HG02610 (cell line): ENCODE data around the gene BRSK2.
"Not testable (repeated sequence)": the region's sequence is repeated elsewhere in the genome, so short reads cannot be mapped to it uniquely, and the experiment has no call there.

Experiments used
- ATAC-seq: cut with Tn5 transposase; IDR thresholded peaks from one replicate; pipeline ENCODE4 v1.9.1; 2021; ENCODE audit warnings: mild to moderate bottlenecking, moderate library complexity; ENCODE audit not compliant: unreplicated experiment

Gene BRSK2

DNA sequence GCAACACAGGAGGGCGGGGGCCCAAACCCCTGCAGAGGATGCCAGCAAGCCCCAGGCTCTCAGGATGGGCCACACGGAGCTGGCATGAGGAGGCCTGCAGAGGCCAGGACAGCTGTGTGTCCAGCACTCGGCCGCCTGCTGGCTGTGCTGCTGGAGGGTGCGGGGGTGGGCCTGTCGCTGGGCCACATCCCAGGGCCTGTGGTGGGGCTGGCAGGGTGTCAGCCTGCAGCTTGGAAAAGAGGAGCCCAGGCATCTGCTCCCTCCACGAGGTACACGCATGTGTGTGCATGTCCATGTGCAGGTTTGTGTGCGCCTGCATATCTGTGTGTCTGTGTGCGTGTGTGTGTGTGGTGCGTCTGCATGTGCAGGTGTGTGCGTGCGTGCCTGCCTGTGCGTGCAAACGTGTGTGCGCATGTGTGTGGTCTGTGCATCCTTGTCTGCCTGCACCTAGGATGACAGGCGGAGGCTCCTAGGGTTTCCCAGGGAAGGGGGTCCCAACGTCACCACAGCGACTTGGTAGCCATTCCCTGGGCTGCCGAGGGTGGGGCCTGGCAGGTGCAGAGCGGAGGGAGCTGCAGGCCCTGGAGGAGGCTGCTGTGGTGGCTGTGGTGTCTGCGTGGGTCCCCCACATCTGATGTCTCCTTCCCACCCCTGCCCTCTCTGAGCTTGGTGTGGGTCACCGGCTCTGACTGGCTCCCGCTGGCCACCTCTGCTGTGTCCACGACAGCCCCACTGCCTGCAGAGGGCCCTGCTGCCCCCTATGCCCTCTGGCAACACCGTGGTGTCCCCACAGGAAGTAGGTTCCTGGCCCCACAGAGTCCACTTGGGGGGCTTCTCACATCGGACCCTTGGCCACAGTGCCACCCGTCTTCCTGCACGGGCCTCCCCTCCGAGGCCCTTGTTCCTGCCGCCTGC lies 17.1 kb downstream of the BRSK2 start:
- no peak for ATAC-seq

DNA sequence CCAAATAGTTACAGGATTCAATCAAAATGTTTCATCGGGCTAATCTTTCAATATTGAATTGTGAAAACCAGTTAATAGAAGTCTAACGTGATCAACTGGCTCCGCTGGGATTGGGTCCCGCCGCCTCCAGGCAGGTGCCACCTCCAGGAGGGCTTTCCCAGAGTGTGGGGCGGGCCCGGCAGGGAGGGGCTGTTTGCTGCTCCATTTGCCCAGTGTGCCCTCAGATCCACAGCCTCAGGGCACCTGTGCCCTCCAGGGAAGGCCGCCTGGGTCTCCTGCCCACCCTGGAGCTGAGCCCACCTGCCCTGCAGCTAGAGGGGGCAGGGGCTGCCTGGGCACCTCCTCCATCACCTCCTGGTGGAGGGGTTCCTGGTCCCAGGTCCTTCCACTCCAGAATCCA lies 17.9 kb downstream of the BRSK2 start:
- ATAC-seq, result no peak

GRCh38 chr11:1408346-1408745 lies 18.6 kb downstream of the BRSK2 start:
- ATAC-seq, result no peak

- ATAC-seq, result no peak
These were observed 19.5 kb downstream of the BRSK2 start for GRCh38 chr11:1409108-1409851.

DNA sequence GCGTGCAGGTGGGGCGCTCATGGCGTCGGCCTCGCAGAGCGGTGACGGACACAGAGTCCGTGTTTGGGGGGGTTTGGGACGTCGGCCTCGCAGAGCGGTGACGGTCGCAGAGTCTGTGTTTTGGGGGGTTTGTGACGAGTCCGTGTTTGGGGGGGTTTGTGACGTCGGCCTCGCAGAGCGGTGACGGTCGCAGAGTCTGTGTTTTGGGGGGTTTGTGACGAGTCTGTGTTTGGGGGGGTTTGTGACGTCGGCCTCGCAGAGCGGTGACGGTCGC lies 20.1 kb downstream of the BRSK2 start:
- not testable (repeated sequence) for ATAC-seq

DNA sequence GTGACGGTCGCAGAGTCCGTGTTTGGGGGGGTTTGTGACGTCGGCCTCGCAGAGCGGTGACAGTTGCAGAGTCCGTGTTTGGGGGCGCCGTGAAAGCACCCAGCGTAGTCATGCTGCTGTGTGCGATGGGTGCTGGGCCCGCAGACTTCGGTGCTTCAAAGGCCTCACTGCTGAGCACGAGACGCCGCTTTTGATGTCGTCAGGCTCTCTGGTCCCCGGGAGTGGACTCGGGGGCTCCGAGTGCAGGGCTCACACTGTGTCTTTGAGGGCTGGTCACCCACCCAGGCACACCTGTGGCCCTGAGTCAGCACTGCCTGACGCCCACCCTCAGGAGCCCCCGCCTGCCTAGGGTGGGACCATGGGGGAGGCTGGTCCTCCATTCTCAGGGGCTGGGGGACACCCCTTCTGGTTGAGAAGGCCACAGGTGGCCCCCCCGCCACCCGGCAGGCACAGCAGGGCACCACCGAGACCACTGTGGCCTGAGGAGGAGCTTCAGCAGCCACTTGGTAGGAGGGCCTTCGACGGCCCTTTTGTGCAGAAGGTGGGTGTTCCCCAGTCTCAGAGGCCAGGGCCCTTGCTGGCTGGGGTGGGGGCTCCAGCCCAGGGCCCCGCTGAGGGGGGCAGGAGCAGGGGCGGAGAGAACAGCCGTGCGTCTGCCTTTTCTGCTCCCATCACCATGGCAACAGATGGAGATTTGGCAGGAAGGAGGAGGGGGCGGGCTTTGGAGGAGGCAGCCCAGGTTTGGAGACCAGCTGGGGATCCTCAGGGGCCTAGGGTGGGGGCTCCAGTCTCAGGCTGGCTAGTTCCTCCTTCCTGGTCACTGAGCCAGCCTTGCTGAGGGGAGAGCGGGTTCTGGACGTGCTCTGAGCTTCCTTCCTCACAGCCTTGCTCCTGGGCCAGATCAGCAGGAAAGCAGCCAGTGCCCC lies 20.9 kb downstream of the BRSK2 start:
- no peak for ATAC-seq

- no peak for ATAC-seq
These were observed 21.6 kb downstream of the BRSK2 start for GRCh38 chr11:1411301-1411700.

GRCh38 chr11:1411739-1412138 lies 22.0 kb downstream of the BRSK2 start:
- ATAC-seq, result not testable (repeated sequence)

DNA sequence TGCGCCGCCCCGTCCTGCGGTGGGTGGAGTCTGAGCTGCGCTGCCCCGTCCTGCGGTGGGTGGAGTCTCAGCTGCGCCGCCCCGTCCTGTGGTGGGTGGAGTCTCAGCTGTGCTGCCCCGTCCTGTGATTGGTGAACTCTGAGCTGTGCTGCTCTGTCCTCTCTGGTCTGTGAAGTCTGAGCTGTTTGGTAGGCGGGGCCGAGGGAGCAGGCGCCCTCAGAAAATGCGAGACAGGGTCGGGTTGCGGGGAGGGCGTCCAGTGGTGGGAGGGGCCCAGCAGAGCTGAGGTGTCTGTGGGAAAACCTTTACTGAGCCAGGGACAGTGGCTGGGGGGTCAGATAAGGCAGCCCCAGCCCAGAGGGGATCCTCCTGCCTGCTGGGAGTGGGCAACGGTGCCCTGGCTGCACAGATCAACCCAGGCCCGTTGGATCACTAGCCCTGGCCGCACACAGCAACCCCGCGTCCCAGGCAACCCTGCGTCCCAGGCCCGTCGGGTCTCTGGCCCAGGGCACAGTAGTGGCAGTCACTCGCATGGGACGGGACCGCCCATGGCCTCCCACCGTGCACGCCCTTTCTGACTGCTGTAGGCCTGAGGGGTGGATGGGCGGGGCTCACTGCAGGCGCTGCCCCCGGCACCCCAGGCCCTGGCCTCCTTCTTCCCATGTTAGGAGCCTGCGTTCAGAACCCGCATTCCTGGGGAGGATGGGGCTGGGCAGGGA lies 22.8 kb downstream of the BRSK2 start:
- ATAC-seq, result no peak

GRCh38 chr11:1414650-1415049 lies 24.9 kb downstream of the BRSK2 start:
- ATAC-seq, result no peak

DNA sequence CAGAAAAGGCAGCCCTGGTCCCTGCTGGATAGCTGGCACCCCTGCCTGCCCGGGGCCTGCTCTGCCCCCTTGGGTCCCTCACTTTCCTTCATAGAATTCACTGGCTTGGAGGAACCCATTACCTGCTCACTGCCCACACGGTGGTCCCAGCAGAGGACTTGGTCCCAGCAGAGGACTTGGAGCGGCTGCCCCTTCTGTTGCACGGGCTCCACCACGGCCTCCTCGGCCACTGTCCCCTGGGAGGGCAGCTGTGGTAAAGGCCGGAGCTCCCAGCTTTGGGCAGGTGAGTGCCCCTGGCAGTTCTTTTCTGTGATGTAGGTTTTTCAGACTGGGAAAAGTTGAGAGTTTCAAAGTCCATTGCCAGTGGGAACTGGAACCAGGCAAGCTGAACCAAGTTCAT lies 25.9 kb downstream of the BRSK2 start:
- ATAC-seq, result no peak

DNA sequence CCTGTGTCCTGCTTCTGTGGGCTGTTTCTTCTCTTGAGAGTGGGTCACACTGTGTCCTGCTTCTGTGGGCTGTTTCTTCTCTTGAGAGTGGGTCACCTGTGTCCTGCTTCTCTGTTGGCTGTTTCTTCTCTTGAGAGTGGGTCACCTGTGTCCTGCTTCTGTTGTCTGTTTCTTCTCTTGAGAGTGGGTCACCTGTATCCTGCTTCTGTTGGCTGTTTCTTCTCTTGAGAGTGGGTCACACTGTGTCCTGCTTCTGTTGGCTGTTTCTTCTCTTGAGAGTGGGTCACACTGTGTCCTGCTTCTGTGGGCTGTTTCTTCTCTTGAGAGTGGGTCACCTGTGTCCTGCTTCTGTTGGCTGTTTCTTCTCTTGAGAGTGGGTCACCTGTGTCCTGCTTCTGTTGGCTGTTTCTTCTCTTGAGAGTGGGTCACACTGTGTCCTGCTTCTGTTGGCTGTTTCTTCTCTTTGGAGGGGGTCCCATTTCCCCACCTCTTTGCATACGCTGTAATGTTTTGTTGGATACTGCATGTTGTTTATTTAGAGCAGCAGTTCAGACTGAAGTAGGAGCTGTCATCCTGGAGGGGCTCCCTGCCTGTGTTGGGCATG lies 28.6 kb downstream of the BRSK2 start:
- ATAC-seq, result not testable (repeated sequence)

DNA sequence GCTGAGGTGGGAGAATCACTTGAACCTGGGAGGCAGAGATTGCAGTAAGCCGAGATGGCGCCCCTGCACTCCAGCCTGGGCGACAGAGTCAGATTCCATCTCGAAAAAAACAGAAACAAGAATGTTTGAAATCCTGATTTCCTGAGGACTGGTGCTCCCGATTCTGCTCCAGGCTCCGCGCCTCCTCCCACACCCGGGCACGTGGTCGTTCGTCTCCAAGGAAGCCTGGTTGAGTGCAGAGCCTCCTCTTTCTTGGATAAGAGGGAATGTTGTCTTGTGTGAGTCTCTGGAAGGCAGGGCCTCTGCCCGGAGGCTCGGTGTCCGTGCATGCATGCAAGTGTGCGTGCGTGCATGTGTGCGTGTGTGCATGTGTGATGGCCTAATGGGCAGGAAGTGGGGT lies 30.1 kb downstream of the BRSK2 start:
- no peak for ATAC-seq

DNA sequence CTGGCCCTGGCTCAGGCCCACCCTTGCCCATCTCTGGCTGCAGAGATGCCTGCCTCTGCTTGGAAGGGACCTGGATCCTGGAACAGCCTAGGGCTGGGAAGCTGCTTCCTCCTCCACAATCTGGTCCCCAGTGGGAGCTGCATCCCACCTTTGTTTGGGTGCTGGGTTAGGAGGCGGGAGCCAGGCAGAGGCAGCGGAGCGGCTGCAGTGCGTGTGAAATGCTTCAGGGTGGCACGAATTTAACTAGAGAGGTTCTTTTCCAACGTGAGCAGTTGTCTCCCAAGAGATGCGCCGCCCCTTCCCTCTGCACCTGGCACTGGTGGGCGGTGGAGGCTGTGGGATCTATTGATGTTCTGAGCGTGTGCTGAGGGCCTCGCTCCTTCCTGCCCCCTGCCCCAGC lies 31.6 kb downstream of the BRSK2 start:
- no peak for ATAC-seq

DNA sequence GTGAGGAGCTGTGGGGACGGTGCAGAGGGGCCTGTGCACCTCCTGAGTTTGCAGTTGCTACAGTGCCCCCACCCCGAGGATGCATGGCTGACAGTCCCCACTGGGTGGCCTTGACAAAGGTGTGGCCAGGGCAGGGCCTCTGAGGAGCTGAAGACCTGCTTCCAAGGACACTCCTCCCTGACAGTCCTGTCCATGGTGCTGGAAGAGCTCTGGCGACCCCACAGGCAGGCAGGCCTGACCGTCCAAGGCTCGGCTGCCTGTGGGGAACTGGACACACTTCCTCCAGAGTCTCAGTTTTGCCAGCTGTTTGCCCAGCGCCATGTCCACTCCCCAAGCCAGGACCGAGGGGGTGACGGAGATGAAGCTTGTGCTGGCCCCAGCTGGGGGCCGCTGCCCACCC lies 32.7 kb downstream of the BRSK2 start:
- ATAC-seq, result no peak

DNA sequence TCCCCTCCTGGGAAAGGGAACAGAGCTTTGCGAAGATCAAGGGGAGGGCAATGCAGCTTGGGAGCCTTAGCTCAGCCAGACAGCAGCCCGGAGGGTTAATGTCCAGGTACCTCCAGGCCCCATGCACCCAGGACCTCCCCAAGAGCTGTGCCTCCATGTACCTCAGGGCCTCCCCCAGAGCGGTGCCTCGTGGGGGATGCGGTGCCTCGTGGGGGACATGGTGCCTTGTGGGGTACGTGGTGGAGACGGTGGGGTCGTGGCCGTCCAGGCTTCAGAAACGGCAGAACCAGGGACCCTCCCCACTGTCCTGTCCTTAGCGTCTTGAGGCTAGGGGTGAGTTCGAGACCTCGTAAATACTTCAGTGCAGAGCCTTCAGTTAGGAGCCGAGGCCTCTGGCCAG lies 33.2 kb downstream of the BRSK2 start:
- no peak for ATAC-seq

- not testable (repeated sequence) for ATAC-seq
These were observed 33.7 kb downstream of the BRSK2 start for GRCh38 chr11:1423406-1423805.

DNA sequence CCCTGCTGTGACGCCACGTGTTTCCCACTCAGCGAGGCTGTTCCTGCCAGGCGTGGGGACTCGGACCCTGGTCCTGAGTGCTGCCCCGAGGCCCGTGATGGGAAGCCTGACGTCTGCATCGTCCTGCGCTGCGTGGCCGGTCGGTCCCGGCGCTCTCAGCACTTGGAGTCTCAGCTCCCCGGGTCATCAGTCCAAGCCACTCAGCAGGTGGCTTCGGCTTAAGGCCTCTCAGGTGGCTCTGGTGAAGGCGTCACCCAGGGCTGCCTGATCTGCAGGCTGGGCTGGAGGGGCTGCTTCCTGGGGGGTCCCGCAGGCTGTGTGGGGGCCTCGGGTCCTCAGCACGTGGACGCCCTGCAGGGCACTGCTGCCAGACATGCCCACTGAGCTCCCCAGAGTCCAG lies 35.3 kb downstream of the BRSK2 start:
- no peak for ATAC-seq

DNA sequence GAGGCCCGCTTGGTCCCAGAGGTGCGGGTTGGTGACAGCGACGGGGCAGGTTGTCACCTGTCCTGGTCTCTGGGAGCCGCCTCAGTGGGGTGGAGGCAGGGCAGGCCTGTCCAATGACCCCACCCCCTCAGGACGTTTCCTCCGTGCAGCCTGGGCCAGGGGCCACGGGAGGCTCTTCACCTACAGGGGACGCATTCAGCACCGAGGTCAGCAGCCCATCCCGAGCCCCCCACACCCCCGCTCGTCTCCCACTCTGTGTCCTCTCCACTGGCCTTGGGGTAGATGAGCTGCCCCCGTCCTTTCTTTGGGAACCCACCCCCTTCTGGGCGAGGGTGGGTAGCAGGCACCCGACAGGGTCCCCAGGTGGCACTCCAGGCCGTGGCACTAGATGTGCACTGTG lies 35.7 kb downstream of the BRSK2 start:
- ATAC-seq, result no peak

- no peak for ATAC-seq
These were observed 39.1 kb downstream of the BRSK2 start for GRCh38 chr11:1428762-1429316.
